ENCODE measurements around the gene TMEM131.
"Not testable (repeated sequence)": the region's sequence is repeated elsewhere in the genome, so short reads cannot be mapped to it uniquely, and the experiment has no call there.

The TMEM131 gene

GRCh38 chr2:97985998-97986397 is 9.8 kb downstream of the TMEM131 start:
- no peak for DNase-seq

DNA sequence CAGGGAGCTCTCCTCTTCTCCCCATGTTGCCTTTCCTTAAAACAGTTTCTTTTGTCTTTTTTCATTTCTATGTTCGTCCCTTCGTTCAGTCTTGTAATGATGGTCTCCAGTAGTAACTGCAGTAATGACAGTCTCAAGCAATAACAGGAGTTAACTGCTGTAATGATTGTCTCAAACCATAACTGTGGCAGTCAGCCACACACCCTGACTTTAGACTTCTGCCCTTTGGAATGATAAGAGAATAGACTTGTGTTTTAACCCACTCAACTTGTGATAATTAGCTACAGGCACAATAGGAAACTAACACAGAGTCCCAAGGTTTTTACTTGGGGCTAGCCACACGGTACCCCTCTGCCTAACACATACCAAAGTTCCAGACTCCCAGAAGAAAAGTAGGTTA is 12.1 kb downstream of the TMEM131 start:
- no peak for DNase-seq

DNA sequence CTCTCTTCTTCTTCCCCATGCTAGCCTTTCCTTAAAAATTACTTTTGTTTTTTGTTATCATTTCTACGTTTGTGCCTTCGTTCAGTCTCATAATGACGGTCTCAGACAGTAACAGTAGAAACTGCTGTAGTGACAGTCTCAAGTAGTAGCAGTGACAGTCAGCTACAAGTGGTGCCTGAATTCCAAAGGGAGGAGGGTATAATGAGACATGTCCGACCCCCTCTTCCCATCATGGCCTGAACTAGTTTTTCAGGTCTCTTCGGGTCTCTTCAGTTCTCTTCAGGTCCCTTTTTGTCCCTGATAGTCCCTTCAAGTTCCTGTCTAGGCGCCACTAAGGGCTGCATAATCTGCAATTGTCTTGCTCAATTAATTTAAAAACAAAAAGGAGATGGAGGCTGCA is 12.6 kb downstream of the TMEM131 start:
- DNase-seq: no peak

DNA sequence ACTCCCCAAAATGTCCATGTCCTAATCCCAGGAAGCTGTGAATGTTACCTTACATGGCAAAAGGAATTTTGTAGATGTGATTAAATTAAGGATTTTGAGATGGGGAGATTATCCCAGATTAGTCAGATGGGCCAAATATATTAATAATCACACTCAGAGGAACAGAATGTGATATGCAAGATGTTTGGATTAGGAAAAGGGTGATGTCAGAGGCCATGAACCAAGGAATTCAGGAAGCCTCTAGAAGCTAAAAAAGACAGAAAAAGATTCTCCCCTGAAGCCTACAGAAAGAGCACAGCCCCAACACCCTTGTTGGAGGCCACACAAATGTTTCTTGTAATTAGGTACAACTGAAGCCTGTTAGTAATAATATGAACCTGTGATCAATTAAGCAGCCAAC is 13.1 kb downstream of the TMEM131 start:
- DNase-seq: no peak

GRCh38 chr2:97981961-97982360 is 13.8 kb downstream of the TMEM131 start:
- no peak for DNase-seq

- DNase-seq: no peak
Observed at GRCh38 chr2:97979904-97980303, 15.8 kb downstream of the TMEM131 start.

DNA sequence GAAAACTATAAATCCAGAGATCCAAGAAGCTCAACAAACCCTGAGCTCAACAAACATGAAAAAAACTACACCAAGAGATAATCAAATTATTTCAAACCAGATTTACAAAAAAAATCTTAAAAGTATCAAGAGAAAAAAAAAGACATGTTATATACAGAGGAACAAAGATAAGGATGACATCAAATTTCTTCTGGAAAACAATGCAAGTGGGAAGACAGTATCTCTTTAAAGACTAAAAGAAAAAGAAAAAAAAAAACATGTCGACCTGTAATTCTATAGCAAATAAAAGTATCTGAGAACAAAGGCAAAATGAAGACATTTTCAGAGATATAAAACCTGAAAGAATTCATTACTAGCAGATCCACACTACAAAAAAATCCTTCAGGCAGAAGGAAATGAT is 21.3 kb downstream of the TMEM131 start:
- no peak for DNase-seq

- no peak for DNase-seq
Observed at GRCh38 chr2:97970293-97971060, 25.3 kb downstream of the TMEM131 start.

GRCh38 chr2:97969081-97970067 is 26.4 kb downstream of the TMEM131 start:
- DNase-seq: no peak

DNA sequence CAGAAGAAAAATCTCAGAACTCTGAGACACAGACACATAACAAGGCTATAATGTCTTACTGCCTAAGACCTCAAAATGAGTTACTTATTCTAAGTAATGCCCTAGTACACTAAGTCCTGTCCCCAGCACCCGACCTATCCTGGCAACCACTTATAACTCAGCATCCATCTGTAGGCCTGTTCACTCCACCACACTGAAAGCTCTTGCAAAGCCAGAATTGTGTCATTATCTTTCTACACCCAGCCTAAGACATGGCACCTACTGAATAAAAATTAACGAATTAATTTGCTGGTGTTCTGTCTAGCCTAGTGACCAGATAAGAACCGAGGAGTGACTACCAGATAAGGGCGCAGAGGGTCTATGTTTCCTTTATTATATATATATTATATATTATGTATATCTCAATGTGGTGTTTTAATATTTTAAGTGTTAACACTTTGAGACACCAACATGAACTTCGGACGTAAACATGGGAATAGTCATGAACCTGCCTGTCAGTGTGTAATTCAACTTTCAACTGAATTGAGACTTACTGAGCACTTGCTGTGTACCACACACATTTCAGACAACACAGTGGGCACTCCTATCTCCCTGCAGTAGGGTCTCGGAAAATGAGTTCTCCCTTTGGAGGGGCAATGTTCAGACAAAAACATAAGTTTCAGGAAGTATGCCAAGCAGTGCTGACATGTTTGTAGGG is 27.7 kb downstream of the TMEM131 start:
- DNase-seq: no peak

- DNase-seq: no peak
Observed at GRCh38 chr2:97967216-97967592, 28.5 kb downstream of the TMEM131 start.

DNA sequence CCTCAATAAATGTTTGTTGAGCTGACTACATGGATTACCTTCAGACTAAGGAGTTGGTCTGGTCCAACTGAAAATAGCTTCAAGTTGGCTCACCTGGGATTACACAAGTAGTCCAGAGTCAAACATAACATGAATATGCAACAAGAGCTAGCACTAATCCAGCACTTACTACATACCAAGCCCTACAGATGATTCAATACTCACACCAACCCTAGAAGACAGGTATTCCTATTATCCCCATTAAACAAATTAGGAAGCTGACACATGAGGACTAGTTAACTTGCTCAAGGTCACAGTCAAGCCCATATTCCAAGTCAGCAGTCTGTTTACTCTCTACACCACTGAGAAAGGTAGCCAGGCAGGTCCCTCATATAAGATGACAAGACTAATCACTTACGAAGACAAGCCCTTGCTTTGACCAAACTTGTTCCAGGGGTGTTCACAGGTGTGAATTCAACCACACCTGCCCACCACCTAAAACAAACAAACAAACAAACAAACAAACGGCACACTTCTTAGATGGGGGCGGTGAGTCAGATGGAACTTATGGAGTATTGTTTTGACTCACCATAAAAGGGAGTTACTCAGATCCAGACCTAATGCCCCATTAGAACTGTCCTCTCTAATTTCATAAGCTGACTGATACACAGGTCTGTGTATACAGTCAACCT is 29.1 kb downstream of the TMEM131 start:
- no peak for DNase-seq

DNA sequence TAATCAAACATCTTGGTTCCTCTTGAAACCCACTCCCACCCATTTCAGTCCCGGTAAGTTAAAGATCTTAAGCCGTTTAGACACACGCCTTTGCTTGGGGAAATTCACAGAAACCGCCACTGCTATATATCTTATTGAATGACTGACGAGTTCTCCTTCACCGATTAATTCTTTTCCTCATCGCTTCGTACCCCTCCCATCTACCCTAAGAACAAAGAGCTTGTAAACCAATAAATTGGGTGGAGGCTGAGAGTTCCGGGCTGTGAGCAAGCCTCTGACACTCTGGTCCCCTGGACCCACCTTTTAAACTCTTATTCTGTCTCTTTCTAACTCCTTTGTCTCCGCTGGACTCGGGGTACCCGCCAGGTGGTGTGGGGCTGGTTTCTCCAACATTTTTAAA is 30.6 kb downstream of the TMEM131 start:
- DNase-seq: no peak

DNA sequence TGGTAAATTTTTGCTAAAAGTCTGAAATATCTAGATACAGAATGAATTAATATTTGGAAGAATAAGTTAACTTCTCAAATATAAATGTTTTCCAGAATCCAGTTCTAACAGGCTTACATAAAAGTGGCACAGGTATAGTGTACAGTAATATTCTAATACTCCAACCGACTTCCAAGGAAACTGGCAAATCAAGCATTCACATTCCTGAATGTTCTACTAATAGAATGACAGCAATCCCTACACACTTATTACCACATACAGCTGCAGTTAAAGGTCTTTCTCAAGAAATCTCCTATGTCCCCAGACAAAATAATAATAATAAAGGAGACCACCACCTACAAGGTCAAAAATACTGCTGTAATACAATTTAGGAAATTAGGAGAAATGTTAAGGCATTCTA is 31.9 kb downstream of the TMEM131 start:
- DNase-seq: no peak

- no peak for DNase-seq
Observed at GRCh38 chr2:97963079-97963406, 32.7 kb downstream of the TMEM131 start.

GRCh38 chr2:97961534-97961933 is 34.2 kb downstream of the TMEM131 start:
- DNase-seq: no peak

GRCh38 chr2:97958184-97958583 is 37.6 kb downstream of the TMEM131 start:
- DNase-seq: no peak

- no peak for DNase-seq
Observed at GRCh38 chr2:97957432-97958183, 38.1 kb downstream of the TMEM131 start.

DNA sequence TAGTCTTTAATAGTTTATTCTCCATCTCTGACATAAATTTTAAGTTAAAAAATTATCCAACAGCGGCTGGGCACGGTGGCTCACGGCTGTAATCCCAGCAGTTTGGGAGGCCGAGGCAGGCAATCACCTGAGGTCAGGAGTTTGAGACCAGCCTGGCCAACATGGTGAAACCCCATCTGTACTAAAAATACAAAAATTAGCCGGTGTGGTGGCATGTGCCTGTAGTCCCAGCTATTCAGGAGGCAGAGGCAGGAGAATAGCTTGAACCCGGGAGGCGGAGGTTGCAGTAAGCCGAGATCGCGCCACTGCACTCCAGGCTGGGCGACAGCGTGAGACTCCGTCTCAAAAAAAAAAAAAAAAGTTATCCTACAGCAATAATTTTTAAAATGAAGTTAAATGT is 39.0 kb downstream of the TMEM131 start:
- not testable (repeated sequence) for DNase-seq

- no peak for DNase-seq
Observed at GRCh38 chr2:97953853-97954252, 41.9 kb downstream of the TMEM131 start.

DNA sequence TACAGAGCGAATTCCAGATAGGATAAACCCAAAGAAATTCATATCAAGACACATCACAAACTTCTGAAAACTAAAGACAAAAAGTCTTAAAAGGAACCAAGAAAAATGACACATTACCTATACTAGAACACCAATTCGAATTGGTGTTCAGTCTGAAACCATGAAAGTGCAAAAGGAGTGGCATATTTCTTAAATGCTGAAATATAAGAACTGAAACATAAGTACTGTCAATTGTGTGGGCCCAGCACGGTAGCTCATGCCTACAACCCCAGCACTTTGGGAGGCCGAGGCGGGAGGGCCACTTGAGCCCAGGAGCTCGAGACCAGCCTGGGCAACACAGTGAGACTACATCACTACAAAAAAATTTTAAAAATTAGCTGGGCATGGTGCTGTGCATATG is 43.4 kb downstream of the TMEM131 start:
- DNase-seq: no peak

DNA sequence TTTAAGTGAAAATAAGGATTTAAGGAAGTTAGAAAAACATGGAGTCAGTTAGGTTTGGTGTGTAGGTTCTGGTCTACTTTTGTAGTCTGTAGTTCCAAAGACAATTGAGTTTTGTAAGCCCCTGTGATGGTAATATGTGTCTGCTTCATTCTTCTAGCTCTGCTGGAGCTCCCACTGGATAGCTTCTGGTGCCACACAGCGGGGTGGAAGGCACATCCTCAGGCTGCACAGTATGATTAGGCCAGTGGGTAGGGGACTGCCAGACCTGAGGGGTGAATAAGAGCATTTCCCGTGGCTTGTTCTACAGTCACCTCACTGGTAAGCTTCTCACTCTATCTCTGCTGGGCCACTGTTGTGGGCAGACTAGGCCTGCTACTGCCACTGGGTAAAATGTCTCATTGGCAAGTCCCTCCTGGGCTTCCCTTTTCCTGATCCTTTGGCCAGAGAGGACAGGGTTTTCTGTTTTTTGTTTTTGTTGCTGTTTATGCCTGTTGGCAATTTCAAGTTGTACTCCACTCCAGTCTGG is 44.5 kb downstream of the TMEM131 start:
- DNase-seq: peak; percentile 8
